Raji (cell line): ENCODE measurements around the gene SLC4A5.

Source experiments
- POLR2A ChIP-seq: IDR thresholded peaks from 2 replicates; pipeline ENCODE4 v1.6.1; 2011; ENCODE audit warnings: low read depth, low read length, control low read depth; ENCODE audit not compliant: insufficient read depth

Gene SLC4A5

GRCh38 chr2:74212702-74213410 lies 130.4 kb downstream of the SLC4A5 start:
- no peak for TF ChIP-seq POLR2A

DNA sequence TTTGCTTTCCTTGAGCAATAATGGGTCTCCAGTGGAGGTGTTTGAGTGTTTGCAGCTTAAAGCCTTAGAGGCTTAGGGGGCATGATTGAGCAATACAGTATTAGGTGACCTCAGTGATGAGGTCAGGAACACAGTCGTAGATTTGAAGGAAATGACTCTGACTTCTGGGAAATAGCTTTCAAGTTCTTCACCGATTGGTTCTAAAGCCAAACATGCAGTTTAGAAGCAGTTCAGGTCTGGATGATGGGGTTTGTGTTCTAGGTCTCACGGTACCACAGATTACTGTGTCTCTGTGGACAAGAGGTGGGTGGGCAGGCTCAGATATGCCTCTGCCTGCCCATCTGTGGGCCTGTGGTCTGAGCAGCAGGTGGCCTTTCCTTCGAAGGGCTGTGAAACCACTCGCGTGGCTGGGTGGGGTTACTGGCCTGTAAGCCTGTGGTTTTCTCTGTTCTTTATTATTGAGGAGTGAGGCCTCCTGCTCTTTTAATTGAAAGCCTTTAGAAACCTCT lies 137.0 kb downstream of the SLC4A5 start:
- TF ChIP-seq POLR2A = no peak

DNA sequence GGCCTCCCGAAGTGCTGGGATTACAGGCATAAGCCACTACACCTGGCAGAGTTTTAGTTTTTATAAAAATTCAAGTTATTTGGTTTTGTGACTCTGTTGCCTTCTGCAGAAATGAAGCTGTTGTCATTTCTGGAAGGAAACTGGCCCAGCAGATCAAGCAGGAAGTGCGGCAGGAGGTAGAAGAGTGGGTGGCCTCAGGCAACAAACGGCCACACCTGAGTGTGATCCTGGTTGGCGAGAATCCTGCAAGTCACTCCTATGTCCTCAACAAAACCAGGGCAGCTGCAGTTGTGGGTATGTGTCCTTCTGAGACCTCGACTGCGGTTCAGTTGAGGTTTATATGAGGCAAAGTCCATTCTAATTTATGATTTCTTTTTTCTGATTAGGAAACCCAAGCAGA lies 137.6 kb downstream of the SLC4A5 start:
- no peak for TF ChIP-seq POLR2A

GRCh38 chr2:74205113-74205512 lies 138.1 kb downstream of the SLC4A5 start:
- no peak for TF ChIP-seq POLR2A

GRCh38 chr2:74204436-74204835 lies 138.8 kb downstream of the SLC4A5 start:
- no peak for TF ChIP-seq POLR2A

- TF ChIP-seq POLR2A = no peak
Measured at GRCh38 chr2:74201596-74201995, 141.6 kb downstream of the SLC4A5 start.

DNA sequence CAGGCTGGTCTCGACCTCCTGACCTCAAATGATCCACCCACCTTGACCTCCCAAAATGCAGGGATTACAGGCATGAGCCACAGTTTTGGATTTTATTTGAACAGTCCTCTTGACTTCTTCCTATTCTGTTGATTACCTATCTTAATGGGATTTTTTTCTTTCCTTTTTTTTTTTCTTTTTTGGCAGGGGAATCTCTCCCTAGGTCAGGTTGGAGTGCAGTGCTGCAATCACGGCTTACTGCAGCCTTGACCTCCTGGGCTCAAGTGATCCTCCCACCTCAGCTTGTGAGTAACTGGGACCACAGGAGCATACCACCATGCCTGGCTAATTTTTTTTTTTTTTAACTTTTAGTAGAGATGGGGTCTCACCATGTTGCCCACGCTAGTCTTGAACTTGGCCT lies 142.0 kb downstream of the SLC4A5 start:
- TF ChIP-seq POLR2A = no peak

DNA sequence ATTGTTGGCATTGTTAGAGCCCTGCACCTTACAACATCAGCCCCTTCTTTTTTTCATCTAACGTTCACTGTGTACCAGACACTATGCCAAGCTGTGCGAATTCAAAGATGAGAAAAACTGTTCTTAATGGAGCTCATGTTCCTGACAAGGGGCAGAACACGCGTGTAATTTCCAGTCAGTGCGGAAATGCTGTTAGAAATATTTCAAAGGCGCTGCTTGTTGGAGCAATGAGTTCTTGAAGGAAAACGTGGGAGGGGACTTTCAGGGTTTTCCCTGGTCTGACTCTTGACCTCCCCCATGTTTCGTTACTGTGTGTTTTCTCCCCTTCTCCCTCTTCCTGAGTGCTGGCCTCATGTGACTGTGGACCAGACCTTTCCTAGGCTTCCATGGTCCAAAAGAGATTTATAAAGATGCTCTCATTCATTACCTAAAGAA lies 143.3 kb downstream of the SLC4A5 start:
- no peak for TF ChIP-seq POLR2A

GRCh38 chr2:74199275-74199701 lies 143.9 kb downstream of the SLC4A5 start:
- TF ChIP-seq POLR2A = no peak

- TF ChIP-seq POLR2A = peak; percentile 99
Measured at GRCh38 chr2:74198461-74199274, 144.5 kb downstream of the SLC4A5 start, which contains the start of gene MTHFD2. TSS of gene MTHFD2 (plus strand) at chr2:74198615. CDS start at chr2:74198642, 27 bp downstream.

- TF ChIP-seq POLR2A = no peak
Measured at GRCh38 chr2:74198023-74198460, 145.2 kb downstream of the SLC4A5 start.

DNA sequence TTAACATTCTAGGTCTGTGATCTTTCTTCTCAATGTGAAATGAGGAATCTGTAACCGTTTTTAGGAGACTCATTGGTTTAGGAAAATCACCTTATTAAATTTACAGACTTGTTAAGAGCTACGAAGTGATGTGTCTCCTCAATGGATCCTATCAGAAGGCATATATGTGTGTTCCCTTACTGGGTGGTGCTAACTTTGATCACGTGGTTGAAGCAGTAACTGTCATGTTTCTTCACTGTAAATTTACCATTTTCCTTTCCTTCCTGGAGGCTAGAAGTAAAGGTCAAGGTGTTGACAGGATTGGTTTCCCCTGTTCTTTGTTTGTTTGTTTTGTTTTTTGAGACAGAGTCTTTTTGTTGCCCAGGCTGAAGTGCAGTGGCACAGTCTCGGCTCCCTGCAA lies 146.2 kb downstream of the SLC4A5 start:
- TF ChIP-seq POLR2A = no peak

- TF ChIP-seq POLR2A = no peak
Measured at GRCh38 chr2:74194799-74195198, 148.4 kb downstream of the SLC4A5 start.

GRCh38 chr2:74191596-74192380 lies 151.4 kb downstream of the SLC4A5 start:
- no peak for TF ChIP-seq POLR2A

DNA sequence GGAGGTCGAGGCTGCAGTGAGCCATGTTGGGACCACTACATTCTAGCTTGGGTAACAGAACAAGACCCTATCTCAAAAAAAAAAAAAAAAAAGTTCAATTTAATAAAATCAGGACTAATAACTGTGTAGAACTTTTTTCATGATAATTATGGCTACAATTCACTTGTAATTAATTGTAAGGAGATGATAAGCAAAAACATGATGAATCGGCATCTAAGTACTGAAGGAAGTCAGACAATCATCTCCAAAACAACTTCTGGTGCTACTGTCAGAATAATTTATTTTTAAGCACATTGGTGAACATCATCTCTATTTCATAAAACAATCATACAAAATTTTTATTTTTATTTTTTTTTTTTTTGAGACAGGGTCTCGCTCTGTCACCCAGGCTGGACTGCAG lies 154.5 kb downstream of the SLC4A5 start:
- TF ChIP-seq POLR2A = no peak
